Esophagus mucosa (tissue), 1 donor: ENCODE data around the gene PBX2. TPM values are rescaled to one million over a fixed set of nuclear protein-coding genes. Genes with fewer than 3 reads are reported as not detected.
A peak's percentile ranks its signal among the peaks of the same experiment; 100 is the strongest.
"Not testable (repeated sequence)": the region's sequence is repeated elsewhere in the genome, so short reads cannot be mapped to it uniquely, and the experiment has no call there.

Experiments used
- ATAC-seq: fragments of 200-7000 bp; cut with Tn5 transposase; one replicate; pipeline ENCODE4 v1.9.1; 2020
- total RNA-seq: library from RNA; stranded (reverse); gene quantifications from one replicate; pipeline ENCODE4 v1.2.4, GENCODE V29; 2023
- donor health status: DM: yes; HTN: yes; CAD: no.

The PBX2 gene, protein sequence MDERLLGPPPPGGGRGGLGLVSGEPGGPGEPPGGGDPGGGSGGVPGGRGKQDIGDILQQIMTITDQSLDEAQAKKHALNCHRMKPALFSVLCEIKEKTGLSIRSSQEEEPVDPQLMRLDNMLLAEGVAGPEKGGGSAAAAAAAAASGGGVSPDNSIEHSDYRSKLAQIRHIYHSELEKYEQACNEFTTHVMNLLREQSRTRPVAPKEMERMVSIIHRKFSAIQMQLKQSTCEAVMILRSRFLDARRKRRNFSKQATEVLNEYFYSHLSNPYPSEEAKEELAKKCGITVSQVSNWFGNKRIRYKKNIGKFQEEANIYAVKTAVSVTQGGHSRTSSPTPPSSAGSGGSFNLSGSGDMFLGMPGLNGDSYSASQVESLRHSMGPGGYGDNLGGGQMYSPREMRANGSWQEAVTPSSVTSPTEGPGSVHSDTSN
- total RNA-seq, result 34.7 TPM

DNA sequence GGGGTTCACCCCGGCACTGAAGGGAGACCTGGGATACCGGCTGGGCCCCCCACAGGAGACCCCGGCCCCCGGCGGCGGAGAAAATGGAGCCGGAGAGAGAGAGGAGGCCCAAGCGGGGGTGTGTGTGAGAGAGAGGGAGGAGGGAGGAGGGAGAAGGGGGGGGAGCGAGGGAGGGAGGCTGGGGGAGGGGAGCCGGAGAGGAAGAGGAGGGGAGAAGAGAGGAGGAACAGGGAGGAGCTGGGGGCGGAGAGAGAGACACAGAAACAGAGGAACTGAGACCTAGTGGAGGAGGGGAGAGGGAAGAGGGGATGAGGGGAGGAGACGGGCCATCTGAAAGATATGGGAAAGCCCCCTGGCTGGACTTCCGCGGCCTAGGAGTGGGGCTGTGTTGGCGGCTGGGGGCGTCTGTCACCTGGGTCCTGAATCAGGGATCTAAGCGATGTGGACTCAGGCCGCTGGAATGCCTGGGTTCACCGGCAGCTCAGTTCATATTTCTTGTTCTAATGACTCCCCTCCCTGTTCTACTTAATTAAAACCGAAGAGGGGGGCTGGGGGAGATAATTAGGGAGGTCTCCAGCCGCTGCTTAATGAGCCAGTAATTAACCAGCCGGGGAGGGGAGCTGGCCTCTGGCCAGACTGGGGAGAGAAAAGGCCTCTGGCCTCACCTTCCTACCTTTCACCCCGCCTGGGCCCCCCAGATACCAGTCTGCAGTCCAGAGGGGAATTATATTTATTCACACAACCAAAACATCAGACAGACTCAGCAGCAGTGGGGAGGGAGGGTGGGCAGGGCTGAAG is at the start of gene PBX2:
Gene PBX2, minus strand, starts transcription at position 149 of the 798 bp plus-strand sequence. CDS start 287 bp downstream, outside the sequence.
- ATAC-seq, result peak; percentile 74

DNA sequence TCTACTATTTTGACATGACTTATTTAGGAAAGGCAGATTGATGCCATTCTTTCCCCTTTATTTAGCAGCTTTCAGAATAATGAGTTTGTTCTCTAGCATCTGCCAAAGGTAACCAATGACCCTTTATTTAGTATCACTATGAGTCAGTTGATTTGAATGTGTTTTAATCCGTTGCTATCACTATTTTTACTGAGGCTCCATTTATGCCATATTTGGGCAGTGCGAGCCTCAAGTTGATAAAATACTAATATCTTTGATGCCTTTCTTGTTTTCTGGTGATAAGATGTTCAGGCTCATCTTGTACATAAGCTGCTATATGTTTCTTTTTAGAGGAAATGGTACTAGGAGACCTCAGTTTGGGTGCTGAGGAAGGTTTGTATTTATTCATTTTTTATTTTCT is 49.5 kb upstream of the PBX2 start:
- ATAC-seq, result no peak

DNA sequence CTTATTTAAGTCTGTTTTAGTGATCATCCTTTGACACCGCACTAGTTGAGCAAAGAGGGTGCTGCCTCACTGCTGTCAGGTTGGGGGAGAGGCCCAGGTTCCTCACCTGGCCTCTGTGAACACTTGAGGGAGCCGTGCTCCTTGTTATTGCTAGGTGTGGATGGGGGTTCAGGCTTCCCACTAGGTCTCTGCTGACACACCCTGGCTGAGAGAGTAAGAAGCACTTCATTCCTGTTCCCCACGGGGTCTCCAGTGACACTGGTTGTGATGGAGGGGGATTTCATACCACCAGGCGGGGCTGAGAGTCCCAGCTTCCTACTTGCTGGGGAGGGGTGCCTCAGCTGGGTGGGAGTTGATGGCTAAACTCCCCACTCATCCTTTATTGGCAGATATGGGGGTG is 44.9 kb upstream of the PBX2 start:
- no peak for ATAC-seq

DNA sequence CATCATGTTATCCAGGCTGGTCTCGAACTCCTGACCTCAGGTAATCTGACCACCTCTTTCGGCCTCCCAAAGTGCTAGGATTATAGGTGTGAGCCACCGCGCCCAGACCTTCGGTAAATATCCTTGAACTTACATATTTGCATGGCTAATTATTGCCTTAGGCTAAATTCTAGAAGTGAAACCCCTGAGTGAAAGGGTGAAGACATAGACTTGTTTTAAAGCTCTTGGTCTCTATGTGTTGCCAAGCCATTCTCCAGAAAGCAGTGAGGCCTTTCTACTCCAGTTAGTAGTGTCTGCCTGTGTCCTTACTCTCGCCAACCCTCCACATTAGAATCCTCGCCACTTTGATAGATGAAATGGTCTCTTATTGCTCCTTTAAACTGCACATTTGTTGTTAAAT is 36.4 kb upstream of the PBX2 start:
- no peak for ATAC-seq

DNA sequence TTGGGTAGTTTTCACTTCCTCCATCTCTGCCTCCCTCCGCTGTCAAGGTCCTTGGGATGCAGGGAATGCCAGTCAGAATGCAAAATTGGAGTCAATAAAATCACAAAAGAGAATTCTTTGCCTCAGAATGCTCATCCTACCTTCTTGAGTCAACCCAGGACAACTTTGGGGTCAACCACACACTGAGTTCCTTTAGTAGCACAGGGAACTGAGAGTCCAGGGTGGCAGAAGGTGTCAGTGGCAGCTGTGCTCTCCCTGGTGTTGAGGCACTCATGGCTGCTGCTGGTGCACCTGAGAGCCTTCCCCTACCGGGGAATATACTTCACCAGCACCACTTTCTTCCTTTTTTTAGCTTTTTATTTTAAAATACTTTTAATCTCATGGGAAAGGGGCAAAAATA is 34.7 kb upstream of the PBX2 start:
- no peak for ATAC-seq

DNA sequence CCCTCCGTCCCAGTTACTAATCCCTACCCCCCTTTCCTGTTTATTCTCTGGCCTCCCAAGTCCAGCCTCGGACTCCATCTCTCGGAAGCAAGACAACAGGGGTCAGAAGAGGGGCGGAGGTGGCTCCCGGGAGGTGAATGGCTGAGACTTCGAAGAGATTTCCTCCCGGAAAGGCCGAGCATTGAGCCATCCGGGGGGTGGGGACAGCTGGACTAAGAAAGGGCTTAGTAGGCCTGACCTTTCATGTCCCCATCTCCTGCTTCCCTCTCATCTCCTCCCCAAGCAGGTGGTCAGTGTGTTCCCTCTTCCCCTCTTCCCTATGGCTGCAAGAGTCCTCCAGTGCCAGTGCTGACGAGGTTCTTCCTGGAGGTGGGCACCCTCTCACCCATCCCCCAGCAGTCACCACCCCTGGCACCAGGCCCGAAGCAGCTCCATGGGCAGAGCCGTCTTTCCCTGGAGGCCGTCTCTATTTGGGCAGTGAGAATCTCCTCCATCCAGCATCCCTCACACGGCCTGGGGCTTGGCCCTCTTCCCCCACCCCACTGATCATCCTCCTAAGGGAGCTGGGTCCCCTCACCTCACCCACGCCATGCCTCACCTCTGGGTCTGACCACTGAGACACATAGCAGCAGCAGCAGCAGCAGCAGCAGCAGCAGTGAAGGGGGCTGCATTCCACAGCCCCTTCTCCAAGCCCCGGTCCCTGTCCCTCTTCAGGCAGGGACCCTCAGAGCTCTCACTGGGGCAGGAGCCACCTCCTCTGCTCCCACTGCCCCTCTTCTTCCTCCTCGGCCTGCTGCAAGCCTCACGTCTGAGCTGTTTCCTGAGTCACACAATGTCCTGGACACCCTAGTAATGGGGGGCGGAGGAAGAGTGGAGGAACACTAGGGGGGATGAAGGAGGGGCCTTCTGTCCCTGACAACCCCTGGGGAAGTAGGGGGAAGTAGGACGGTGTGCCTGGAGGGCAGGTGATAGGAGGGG is 33.5 kb upstream of the PBX2 start, which contains the start of gene NOTCH4:
Gene NOTCH4, minus strand, starts transcription at position 810 of the 978 bp plus-strand sequence. Its CDS starts 139 bp downstream, at position 671.
- no peak for ATAC-seq

DNA sequence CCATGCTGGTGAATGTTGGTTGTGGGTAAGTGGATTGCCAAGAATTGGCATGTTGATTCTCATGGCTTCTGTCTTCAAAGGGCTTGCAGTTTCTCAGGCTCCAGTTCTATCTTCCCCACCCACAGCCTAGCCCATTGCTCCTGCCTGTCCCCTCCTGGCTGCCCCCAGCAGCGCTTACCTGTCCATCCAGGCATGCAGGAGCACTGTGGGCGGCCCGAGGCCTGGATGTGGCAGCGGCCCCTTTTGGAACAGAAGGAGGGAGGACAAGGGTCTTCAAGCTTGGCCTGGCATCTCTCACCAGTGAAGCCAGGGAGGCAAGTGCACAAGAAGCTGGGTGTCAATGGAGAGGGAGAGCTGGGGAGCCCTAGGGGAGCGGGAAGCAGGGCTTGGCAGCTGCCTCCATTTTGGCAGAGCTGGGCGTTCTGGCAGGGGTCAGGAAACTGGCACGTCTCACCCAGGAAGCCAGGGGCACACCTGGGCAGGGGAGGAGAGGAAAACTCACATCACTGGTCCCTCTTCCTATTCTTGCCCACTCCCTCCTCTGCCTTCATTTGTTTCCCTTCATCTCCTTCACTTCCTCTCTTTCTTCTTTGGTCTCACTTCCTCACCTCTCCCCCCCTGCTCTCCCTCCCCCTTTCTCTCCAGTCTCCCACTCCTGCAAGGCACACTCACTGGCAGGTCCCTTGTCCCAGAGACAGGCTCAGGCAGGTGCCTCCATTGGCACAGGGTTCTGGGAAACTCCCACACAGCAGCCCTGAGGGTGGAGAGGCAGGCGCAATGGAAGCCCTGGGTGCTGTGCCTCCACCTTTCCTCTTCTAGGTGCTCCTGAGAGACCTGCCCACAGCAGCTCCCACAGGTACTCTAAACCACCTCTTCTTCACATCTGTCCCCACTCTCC is 32.6 kb upstream of the PBX2 start:
- ATAC-seq, result peak; percentile 48

DNA sequence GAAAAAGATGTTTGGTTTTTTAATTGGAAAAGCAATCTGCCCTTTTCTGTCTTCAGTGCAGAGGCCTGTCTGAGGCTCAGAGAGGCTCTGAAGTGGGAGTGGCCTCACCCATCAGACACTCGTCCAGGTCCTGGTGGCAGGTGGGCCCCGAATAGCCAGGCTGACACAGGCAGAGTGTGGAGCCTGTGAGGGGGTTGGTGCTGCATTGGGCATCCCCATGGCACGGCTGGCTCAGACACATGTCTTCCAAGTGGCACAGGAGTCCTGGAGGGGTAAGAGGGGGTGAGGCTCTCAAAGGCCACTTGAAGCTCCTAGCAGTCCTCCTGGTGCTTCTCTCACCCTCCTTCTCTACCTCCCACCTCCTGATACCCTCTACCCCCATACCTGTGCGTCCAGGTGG is 30.0 kb upstream of the PBX2 start:
- ATAC-seq, result no peak

DNA sequence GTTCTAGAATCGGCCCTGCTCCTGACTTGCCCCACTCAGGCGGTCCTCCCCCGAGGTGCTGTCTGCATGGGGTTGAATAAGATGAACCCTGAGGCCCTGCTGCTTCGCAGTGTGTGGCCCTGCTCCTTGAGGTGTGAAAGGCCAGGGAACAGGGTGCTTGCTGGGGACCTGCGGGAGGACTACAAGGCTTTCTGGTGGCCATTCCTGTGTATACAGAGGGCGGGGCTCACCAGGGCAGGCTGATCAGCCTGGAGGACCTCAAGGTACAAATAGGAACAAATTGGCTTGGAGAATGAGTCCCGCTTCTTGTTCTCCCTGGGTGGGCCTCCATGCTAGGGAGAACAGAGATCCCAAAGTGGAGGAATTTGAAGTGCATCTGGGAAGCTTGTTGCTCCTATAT is 28.2 kb upstream of the PBX2 start:
- no peak for ATAC-seq

DNA sequence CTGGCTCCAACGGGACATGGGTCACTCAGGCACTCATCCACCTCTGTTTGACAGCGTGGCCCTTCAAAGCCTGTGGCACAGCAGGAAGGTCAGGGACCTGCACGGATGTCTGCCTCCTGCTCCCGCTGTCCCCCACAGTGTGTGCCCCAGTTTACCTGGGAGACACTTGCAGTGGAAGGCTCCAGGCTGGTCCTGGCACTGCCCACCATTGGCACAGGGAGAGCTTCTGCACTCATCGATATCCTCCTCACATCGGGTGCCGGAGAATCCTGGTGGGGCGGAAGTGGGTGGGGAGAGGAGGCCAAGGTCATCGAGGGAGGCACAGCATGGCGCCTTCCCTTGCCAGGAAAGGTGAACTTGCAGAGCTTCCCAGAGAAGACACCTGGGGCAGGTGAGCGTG is 27.0 kb upstream of the PBX2 start:
- no peak for ATAC-seq

DNA sequence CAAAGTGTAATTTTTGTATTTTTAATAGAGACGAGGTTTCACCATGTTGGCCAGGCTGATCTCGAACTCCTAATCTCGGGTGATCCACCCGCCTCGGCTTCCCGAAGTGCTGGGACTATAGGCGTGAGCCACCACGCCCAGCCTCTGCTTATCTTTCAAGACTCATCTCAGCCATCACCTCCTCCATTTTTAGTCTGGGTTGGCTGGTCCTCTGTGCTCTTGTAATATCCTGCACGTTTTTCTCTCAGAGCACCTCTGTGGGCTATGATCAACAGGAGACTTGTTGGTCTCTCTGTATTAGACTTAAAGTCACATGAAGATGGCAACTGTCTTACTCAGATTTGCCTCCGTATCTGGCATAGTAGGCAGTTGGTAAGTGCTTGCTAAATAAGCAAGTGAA is 26.3 kb upstream of the PBX2 start:
- no peak for ATAC-seq

DNA sequence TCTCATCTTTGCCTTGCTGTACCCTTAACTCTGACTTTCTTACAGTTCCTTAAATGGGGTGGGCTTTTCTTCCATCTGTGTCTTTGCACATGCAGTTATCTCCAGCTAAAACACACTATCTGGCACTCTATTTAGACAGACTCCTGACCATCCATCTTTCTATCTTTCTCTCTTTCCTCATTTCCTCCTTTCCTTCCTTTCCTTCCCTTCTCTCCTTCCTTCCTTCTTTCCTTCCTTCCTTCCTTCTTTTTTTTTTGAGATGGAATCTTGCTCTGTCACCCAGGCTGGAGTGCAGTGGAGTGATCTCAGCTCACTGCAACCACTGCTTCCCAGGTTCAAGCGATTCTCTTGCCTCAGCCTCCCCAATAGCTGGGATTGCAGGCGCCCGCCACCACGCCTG is 25.6 kb upstream of the PBX2 start:
- ATAC-seq, result no peak

DNA sequence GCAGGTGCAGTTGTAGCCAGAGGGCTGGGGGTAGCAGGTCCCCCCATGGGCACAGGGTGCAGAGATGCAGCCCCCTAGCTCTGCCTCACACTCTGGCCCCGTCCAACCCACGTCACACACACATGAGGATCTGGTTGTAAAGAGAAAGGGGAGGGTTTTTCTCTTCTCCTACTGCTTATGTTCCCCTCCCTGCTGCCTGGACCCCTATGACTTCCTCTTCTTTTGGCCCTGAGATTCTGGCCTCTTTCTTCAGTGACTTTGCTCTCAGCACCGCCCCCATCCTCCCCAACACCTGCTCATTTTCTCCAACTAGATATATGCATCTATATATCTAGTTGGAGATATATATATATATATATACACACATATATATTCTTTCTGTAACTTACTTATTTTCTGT is 24.1 kb upstream of the PBX2 start:
- no peak for ATAC-seq

DNA sequence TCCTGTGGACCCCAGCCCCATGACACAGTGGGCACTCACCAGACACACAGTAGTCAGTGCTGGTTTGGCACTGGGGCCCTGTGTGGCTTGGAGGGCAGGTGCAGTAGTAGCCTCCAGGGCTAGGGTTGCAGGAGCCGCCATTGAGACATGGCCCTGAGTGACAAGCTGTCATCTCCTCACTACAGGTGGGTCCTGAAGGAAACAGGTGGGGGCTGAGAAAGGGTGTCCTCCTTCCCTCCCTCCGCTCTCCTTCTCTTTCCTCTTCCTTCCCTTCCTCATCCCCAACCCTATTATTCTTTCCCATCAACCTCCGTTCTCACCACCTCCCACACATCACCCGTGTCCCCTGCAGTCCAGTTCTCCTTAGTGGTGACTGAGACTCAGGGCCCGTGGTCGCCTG is 23.6 kb upstream of the PBX2 start:
- no peak for ATAC-seq

DNA sequence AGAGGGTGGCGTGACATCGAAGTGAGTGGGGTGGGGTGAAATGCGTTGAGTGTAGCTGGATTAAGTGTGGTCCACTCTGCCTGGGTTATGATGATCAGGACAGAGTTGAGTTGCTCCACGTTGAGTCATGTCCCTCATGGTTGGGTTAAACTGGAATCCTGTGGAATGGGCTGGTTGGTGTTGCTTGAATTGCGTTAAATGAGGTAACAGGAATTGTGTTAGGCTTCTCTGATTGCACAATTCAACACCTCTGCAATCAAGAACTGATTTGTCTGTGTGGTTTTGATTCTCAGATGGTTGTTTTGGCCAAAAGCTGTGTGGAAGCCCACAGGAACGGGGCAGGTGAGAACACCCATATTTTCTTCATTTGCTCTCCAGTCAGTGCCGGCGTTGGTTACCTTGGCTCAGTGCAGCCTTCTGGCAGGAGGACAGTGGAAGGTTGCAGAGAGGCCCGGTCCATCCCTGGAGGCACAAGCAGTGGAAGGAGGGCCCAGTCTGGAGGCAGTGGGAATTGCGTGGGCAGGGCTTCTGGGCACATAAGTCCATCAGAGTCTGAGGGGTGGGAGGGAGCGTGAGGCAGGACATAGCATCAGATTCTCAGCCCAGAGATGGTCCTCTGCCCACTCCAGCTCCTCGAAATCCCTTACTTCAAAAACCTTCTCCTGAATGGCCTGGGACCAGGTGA is 22.2 kb upstream of the PBX2 start:
- peak; percentile 43 for ATAC-seq

DNA sequence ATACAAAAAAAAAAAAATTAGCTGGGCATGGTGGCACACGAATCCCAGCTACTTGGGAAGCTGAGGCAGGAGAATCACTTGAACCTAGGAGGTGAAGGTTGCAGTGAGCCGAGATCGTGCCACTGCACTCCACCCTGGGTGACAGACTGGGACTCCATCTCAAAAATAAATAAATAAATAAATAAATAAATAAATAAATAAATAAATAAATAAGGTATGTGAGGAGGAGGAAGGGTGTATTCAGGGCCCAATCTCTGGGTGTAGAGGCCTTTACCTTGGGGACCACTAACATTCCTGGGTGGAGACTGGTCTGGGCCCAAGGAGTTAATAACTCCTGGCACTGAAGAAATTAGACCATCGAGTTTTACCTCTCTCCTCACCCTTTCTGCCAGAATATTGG is 21.4 kb upstream of the PBX2 start:
- not testable (repeated sequence) for ATAC-seq

DNA sequence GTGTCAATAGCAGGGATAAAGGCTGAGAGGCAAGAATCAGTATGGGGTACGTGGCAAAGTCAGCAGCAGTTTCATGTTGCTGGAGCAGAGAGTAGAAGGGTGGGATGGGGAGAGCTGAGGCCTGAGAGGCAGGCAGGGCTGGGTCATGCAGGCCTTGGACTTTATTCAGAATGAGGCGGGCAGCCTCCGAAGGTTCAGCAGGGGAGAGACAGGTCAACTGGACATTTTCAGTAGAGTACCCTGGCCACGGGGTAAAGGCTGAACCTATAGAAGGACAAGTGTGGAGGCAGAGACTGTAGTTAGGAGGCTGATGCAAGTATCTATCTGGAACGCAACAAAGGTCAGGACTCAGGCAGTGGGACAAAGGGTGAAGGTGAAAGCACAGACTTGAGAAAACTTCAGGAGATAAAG is 20.2 kb upstream of the PBX2 start:
- ATAC-seq, result no peak

DNA sequence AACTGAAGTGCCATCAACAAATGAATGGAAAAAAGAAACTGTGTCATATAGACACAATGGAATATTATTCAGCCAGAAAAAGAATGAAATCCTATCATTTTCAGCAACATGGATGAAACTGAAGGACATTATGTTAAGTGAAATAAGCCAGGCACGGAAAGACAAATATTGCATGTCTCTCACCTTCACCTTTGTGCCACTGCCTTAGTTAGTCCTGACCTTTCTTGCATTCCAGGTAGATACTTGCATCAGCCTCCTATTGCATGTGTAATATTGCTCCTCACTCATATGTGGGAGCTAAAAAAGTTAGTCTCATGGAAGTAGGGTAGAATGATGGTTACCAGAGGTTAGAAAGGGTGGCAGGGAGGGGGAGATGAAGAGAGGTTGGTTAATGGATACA is 19.0 kb upstream of the PBX2 start:
- no peak for ATAC-seq

DNA sequence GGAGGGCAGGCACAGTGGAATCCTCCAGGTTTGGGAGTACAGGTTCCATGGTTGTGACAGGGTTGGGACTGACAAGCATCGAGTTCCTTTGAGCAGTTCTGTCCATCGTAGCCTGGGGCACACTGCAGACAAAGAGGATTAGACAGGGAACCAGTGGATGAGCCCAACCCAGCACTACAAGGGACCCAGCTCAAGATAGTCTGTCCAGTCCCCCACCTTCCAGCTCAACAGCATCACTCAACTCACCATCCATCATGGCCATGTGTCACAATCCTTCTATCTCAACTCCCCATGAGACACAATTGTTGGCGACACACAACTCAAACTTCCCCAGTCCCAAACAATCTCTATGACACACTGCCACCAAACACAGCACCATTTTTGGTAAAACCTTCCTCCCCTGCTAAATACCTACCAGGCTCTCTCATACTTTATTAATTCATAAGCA is 14.3 kb upstream of the PBX2 start:
- peak; percentile 9 for ATAC-seq

DNA sequence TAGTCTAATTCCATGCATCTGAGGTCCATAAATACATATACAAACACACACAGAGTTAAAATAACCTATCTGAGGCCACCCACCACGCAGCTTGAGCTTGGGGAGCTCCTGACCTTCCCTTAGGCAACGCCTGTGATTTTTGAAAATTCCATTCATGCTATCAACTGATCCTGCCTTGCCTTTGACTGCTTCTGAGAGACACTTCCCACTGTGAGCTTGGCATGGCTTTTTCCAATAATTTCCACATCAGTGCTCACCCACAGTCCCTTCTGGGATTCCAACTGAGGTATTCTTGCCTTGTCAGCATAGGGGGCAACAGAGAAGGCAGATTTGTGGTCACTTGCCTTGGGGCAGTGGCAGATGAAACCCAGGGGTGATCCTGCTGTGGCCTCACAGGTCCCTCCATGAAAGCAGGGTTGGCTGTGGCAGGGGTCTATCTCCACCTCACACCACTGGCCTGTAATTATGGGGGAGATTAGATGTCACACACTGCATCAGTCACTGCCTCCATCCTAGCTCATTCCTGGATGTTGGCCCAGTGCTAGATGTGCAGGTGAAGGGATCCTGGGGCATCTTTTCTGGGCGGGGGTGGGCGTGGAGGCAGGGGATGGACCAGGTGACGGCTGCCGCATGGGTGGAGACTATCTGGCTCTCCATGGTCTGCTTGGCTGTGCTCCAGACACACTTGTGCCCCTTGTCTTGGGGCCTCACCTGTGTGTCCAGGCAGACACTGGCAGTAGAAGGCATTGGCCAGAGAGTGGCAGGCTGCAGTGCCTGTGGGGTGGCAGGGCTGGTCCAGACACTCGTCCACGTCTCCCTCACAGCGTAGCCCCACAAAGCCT is 13.6 kb upstream of the PBX2 start:
- no peak for ATAC-seq
